Stimulated activated CD8-positive, alpha-beta memory T cell treated with anti-CD3 and anti-CD28 coated beads, Interleukin-2, amount 100 ng/mL, for 48 hours (primary cell): ENCODE data around the gene TSPY8.
"Not testable (repeated sequence)": the region's sequence is repeated elsewhere in the genome, so short reads cannot be mapped to it uniquely, and the experiment has no call there.

Experiments used
- DNase-seq, 2 donors: peaks; one replicate each; pipeline ENCODE4 v3.0.0-alpha.2; 2020; ENCODE audit warnings: low read depth in 2 of 2

Gene TSPY8, protein sequence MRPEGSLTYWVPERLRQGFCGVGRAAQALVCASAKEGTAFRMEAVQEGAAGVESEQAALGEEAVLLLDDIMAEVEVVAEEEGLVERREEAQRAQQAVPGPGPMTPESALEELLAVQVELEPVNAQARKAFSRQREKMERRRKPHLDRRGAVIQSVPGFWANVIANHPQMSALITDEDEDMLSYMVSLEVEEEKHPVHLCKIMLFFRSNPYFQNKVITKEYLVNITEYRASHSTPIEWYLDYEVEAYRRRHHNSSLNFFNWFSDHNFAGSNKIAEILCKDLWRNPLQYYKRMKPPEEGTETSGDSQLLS

GRCh38 chrY:9357497-9357896 lies at the start of gene TSPY8:
Gene TSPY8 (plus strand): TSS chrY:9357797. CDS start chrY:9357843, 46 bp downstream.
- not testable (repeated sequence) for DNase-seq

DNA sequence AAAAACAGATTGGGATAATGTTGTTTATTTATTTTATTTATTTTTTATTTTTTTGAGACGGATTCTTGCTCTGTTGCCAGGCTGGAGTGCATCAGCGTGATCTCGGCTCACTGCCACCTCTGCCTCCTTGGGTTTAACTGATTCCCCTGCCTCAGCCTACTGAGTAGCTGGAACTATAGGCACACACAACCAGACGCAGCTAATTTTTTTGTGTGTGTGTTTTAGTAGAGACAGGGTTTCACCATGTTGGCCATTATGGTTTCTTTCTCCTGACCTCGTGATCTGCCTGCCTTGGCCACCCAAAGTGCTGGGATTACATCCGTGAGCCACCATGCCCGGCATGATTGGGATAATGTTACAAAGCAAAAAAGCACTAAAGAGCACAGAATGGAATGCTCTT lies 36.6 kb upstream of the TSPY8 start:
- DNase-seq, result no peak

DNA sequence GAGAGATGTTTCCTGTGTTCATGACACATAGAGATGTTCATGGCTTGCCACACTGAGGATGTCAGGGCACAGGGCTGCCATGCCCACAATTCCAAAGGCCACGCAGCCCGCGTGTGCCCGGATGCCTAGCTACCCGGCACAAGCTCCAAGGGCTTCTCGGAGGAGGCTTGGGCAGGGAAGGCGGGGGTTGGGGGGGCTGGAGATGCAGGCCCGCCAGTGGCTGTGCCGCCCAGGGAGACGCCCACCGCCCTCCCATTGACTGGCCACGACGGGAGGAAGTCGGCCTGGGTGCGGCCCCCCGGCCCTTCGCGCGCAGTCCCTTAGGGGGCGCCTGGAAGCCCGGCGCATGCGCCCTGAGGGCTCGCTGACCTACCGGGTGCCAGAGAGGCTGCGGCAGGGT lies 20.4 kb upstream of the TSPY8 start, which contains the start of gene TSPY4:
TSS of gene TSPY4 (plus strand) at position 301 of the 400 bp plus-strand sequence. CDS start at position 347, 46 bp downstream.
- not testable (repeated sequence) for DNase-seq

GRCh38 chrY:9396527-9396926 lies 38.9 kb downstream of the TSPY8 start:
- not testable (repeated sequence) for DNase-seq

- not testable (repeated sequence) for DNase-seq
Measured at GRCh38 chrY:9398121-9398520, 40.5 kb downstream of the TSPY8 start, which contains the start of gene TSPY3. Gene TSPY3 (plus strand): TSS chrY:9398421. CDS start chrY:9398467, 46 bp downstream.
